Loucy (cell line): ENCODE measurements around the gene SF3A1.

Experiments used
- H2AFZ ChIP-seq: fragments of 200-600 bp; sonication (generic); 2 replicates; pipeline ENCODE4 v1.6.0; 2016; ENCODE audit warnings: antibody characterized with exemption, mild to moderate bottlenecking, low read length, moderate library complexity
- H3F3A ChIP-seq: fragments of 200-600 bp; 2 replicates; pipeline ENCODE4 v1.6.0; 2016; ENCODE audit warnings: antibody characterized with exemption, low read depth, mild to moderate bottlenecking
- H3K27me3 ChIP-seq: fragments of 200-600 bp; sonication (generic); 2 replicates; pipeline ENCODE4 v1.6.1; 2014; ENCODE audit warnings: low read length, mild to moderate bottlenecking; ENCODE audit not compliant: insufficient read depth, poor library complexity, severe bottlenecking
- H3K36me3 ChIP-seq: fragments of 200-600 bp; sonication (generic); 2 replicates; pipeline ENCODE4 v1.6.1; 2016; ENCODE audit warnings: low read length; ENCODE audit not compliant: insufficient read depth
- H3K4me1 ChIP-seq: fragments of 200-600 bp; sonication (generic); 2 replicates; pipeline ENCODE4 v1.5.1; 2014; ENCODE audit warnings: low read length, mild to moderate bottlenecking; ENCODE audit not compliant: insufficient read depth, poor library complexity, severe bottlenecking
- H3K4me2 ChIP-seq: fragments of 200-600 bp; sonication (generic); 2 replicates; pipeline ENCODE4 v1.6.0; 2014; ENCODE audit warnings: antibody characterized with exemption, low read length, low read depth, mild to moderate bottlenecking; ENCODE audit not compliant: poor library complexity, severe bottlenecking
- H3K4me3 ChIP-seq: fragments of 200-600 bp; sonication (generic); 2 replicates; pipeline ENCODE4 v1.5.1; 2014; ENCODE audit warnings: low read length, mild to moderate bottlenecking, mixed read lengths; ENCODE audit not compliant: poor library complexity, severe bottlenecking
- H3K79me2 ChIP-seq: fragments of 200-600 bp; sonication (generic); 2 replicates; pipeline ENCODE4 v1.6.1; 2014; ENCODE audit warnings: low read length; ENCODE audit not compliant: insufficient read depth
- H3K9ac ChIP-seq: fragments of 200-600 bp; sonication (generic); 2 replicates; pipeline ENCODE4 v1.6.0; 2014; ENCODE audit warnings: mild to moderate bottlenecking, low read depth, low read length, moderate library complexity; ENCODE audit not compliant: poor library complexity, severe bottlenecking
- H3K9me2 ChIP-seq: fragments of 200-600 bp; sonication (generic); replicated peaks from 2 replicates; pipeline ENCODE4 v1.6.1; 2016; ENCODE audit warnings: low read depth, low read length, mixed read lengths
- H3K9me3 ChIP-seq: fragments of 200-600 bp; sonication (generic); 2 replicates; pipeline ENCODE4 v1.6.1; 2014; ENCODE audit warnings: mild to moderate bottlenecking, antibody characterized with exemption, low read length, low read depth; ENCODE audit not compliant: insufficient read depth
- H4K20me1 ChIP-seq: fragments of 200-600 bp; sonication (generic); 2 replicates; pipeline ENCODE4 v1.6.0; 2014; ENCODE audit warnings: antibody characterized with exemption, low read length, mild to moderate bottlenecking; ENCODE audit not compliant: insufficient read depth, poor library complexity, severe bottlenecking
- EZH2phosphoT487 ChIP-seq: fragments of 200-600 bp; IDR thresholded peaks from 2 replicates; pipeline ENCODE4 v1.6.1; 2018; ENCODE audit warnings: antibody characterized with exemption, mild to moderate bottlenecking, moderate library complexity, borderline replicate concordance
- TF ChIP-seq, protein P1 (sequence below): fragments of 200-600 bp; sonication (generic); conservative IDR thresholded peaks from 2 replicates; pipeline ENCODE4 v1.5.1; 2014; ENCODE audit warnings: mild to moderate bottlenecking, antibody characterized with exemption, low read length

SF3A1 gene

DNA sequence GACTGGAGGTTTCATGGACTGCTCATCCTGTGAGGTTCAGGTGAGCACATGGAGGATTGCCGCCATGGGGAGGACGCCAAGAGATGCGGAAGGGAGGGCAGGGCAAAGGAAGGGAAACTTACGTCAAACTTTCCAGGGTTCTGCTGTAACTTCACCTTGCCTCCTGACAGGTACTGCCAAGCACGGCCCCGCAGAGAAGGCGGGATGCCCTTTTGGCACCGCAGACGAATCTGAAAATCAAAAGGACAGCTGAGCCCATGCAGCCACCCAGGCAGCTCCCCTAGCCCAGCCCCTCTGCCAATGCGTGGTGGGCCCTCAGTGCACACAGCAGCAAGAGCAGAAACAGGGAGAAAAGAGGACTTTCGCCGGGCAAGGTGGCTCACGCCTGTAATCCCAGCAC, 57.4 kb downstream of the SF3A1 start:
- Histone ChIP-seq H4K20me1 (no peaks in the 10 kb centered on the region), H3K79me2 (peaks cover 50% of the 10 kb centered on the region), H3K9me3 (no peaks in the 10 kb centered on the region), H3F3A (no peaks in the 10 kb centered on the region), H3K4me2 (no peak overlapping the region), H3K4me1 (peaks cover 38% of the 10 kb centered on the region), H3K4me3 (no peak overlapping the region), H3K27me3 (no peaks in the 10 kb centered on the region), H3K36me3 (peaks cover 88% of the 10 kb centered on the region; the same call in 1 of the 2 replicates), H2AFZ (no peak overlapping the region), H3K9me2 (no peaks in the 10 kb centered on the region), H3K9ac (no peak overlapping the region)
- TF ChIP-seq, protein P1, sequence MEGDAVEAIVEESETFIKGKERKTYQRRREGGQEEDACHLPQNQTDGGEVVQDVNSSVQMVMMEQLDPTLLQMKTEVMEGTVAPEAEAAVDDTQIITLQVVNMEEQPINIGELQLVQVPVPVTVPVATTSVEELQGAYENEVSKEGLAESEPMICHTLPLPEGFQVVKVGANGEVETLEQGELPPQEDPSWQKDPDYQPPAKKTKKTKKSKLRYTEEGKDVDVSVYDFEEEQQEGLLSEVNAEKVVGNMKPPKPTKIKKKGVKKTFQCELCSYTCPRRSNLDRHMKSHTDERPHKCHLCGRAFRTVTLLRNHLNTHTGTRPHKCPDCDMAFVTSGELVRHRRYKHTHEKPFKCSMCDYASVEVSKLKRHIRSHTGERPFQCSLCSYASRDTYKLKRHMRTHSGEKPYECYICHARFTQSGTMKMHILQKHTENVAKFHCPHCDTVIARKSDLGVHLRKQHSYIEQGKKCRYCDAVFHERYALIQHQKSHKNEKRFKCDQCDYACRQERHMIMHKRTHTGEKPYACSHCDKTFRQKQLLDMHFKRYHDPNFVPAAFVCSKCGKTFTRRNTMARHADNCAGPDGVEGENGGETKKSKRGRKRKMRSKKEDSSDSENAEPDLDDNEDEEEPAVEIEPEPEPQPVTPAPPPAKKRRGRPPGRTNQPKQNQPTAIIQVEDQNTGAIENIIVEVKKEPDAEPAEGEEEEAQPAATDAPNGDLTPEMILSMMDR, result no peak
- TF ChIP-seq EZH2phosphoT487, result no peak

GRCh38 chr22:30297991-30298701, 58.5 kb downstream of the SF3A1 start:
- no peaks in the 10 kb centered on the region for H4K20me1 ChIP-seq
- H3K9me3 ChIP-seq, result no peaks in the 10 kb centered on the region
- H3K36me3 ChIP-seq, result peaks cover 88% of the 10 kb centered on the region; the same call in 1 of the 2 replicates
- H3F3A ChIP-seq, result no peaks in the 10 kb centered on the region
- H3K79me2 ChIP-seq, result peaks cover 38% of the 10 kb centered on the region
- no peaks in the 10 kb centered on the region for H3K9me2 ChIP-seq
- no peak overlapping the region for H2AFZ ChIP-seq
- no peaks in the 10 kb centered on the region for H3K27me3 ChIP-seq
- TF ChIP-seq, protein P1, result no peak
- no peak for TF ChIP-seq EZH2phosphoT487
- H3K4me2 ChIP-seq, result no peak overlapping the region
- H3K4me1 ChIP-seq, result peaks cover 26% of the 10 kb centered on the region
- no peak overlapping the region for H3K9ac ChIP-seq
- no peak overlapping the region for H3K4me3 ChIP-seq

- Histone ChIP-seq H3F3A (no peaks in the 10 kb centered on the region), H3K36me3 (peaks cover 95% of the 10 kb centered on the region; the same call in 1 of the 2 replicates)
Observed at GRCh38 chr22:30297276-30297990, 59.3 kb downstream of the SF3A1 start.

More at GRCh38 chr22:30297276-30297990, 59.3 kb downstream of the SF3A1 start:
- Histone ChIP-seq H2AFZ (no peak overlapping the region), H3K9ac (no peak overlapping the region), H3K4me3 (no peak overlapping the region), H4K20me1 (no peaks in the 10 kb centered on the region), H3K4me2 (no peak overlapping the region), H3K9me2 (no peaks in the 10 kb centered on the region), H3K27me3 (no peaks in the 10 kb centered on the region), H3K79me2 (peaks cover 33% of the 10 kb centered on the region), H3K9me3 (no peaks in the 10 kb centered on the region), H3K4me1 (peaks cover 19% of the 10 kb centered on the region)
- TF ChIP-seq, protein P1, result no peak
